ENCODE measurements around the gene KAT6B.

DNA sequence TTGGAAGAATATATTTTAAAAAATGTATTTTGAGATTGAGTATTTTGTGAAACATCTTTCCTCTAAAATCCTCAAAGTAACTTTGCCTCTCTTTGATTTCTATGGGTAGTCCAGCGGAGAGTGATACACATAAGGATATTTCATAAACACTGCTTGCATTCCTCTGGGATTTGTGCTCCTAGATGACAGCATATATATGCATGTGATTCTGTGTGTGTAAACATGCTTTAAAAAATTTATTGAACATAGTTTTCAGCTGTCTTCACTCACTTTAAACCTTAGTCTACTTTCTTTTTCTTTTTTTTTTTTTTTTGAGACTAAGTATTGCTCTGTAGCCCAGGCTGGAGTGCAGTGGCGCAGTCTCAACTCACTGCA lies 84.6 kb downstream of the KAT6B start:
- TF ChIP-seq, protein P1, sequence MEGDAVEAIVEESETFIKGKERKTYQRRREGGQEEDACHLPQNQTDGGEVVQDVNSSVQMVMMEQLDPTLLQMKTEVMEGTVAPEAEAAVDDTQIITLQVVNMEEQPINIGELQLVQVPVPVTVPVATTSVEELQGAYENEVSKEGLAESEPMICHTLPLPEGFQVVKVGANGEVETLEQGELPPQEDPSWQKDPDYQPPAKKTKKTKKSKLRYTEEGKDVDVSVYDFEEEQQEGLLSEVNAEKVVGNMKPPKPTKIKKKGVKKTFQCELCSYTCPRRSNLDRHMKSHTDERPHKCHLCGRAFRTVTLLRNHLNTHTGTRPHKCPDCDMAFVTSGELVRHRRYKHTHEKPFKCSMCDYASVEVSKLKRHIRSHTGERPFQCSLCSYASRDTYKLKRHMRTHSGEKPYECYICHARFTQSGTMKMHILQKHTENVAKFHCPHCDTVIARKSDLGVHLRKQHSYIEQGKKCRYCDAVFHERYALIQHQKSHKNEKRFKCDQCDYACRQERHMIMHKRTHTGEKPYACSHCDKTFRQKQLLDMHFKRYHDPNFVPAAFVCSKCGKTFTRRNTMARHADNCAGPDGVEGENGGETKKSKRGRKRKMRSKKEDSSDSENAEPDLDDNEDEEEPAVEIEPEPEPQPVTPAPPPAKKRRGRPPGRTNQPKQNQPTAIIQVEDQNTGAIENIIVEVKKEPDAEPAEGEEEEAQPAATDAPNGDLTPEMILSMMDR (IDR thresholded peaks at IDR 0.05): no peak
- no peak for TF ChIP-seq POLR2A (IDR thresholded peaks at IDR 0.05)

Data from stomach (tissue), 4 donors.